Lower lobe of right lung (tissue), 2 donors: Measurements from ENCODE around the gene IL3. TPM values are rescaled to one million over a fixed set of nuclear protein-coding genes. Genes with fewer than 3 reads are reported as not detected.

Experiments used
- ATAC-seq, 2 donors: fragments of 200-7000 bp; cut with Tn5 transposase; one replicate each; pipeline ENCODE4 v1.9.1; 2020 to 2022; ENCODE audit warnings: mild to moderate bottlenecking in 2 of 2, moderate library complexity in 2 of 2
- DNase-seq: peaks from one replicate; pipeline ENCODE4 v3.0.0-alpha.2; 2020
- H3K27ac ChIP-seq: fragments of 200-600 bp; one replicate; pipeline ENCODE4 v1.8.0; 2022
- H3K27me3 ChIP-seq: fragments of 200-600 bp; one replicate; pipeline ENCODE4 v1.8.0; 2022; ENCODE audit warnings: low read depth
- H3K36me3 ChIP-seq: fragments of 200-600 bp; one replicate; pipeline ENCODE4 v1.8.0; 2022; ENCODE audit warnings: mild to moderate bottlenecking
- H3K4me1 ChIP-seq: fragments of 200-600 bp; one replicate; pipeline ENCODE4 v1.8.0; 2022
- H3K4me3 ChIP-seq: fragments of 200-600 bp; one replicate; pipeline ENCODE4 v1.8.0; 2022; ENCODE audit warnings: mild to moderate bottlenecking
- H3K9me3 ChIP-seq: fragments of 200-600 bp; one replicate; pipeline ENCODE4 v1.8.0; 2022
- intact Hi-C: fragments of 100-400 bp; cut with DNase I; formaldehyde crosslinking; loops from one replicate; pipeline ENCODE4 v1.11.0; 2022
- long read RNA-seq: library from polyadenylated mRNA; unstranded; transcript quantifications from one replicate; pipeline ENCODE4 v2.0.0, GENCODE V29; 2021
- total RNA-seq: library from RNA; stranded (reverse); fragmentation: NEBNext Ultra II Directional; extraction: Animal tissue kit (Norgen Biotek cat#: 25700); gene quantifications from one replicate; pipeline ENCODE4 v1.2.1, GENCODE V29; 2021
- TF ChIP-seq, protein P1 (sequence below): fragments of 200-600 bp; IDR thresholded peaks from one replicate; pipeline ENCODE4 v1.8.0; 2022; ENCODE audit warnings: antibody characterized with exemption, mild to moderate bottlenecking
- donor health status: DM: no; HTN: yes; CAD: no; lungs with severe emphysema.

Gene IL3, protein sequence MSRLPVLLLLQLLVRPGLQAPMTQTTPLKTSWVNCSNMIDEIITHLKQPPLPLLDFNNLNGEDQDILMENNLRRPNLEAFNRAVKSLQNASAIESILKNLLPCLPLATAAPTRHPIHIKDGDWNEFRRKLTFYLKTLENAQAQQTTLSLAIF
- not detected for total RNA-seq
- long read RNA-seq = 0 reads

DNA sequence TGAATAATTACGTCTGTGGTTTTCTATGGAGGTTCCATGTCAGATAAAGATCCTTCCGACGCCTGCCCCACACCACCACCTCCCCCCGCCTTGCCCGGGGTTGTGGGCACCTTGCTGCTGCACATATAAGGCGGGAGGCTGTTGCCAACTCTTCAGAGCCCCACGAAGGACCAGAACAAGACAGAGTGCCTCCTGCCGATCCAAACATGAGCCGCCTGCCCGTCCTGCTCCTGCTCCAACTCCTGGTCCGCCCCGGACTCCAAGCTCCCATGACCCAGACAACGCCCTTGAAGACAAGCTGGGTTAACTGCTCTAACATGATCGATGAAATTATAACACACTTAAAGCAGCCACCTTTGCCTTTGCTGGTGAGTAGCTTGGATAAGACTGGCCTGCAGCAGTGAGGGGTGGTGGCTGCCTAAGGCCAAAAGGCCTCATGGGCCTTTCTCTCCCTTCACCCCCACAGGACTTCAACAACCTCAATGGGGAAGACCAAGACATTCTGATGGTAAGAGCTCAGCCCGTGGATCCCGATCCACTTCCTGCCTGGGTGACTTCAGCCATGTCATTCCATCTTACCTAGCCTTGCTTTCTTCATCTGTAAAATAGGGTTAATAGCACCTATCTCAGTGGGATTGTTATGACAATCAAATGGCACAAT lies at the start of gene IL3:
Gene IL3 (plus strand): TSS at position 155 of the 661 bp plus-strand sequence. CDS start 52 bp downstream, at position 207.
- TF ChIP-seq, protein P1, sequence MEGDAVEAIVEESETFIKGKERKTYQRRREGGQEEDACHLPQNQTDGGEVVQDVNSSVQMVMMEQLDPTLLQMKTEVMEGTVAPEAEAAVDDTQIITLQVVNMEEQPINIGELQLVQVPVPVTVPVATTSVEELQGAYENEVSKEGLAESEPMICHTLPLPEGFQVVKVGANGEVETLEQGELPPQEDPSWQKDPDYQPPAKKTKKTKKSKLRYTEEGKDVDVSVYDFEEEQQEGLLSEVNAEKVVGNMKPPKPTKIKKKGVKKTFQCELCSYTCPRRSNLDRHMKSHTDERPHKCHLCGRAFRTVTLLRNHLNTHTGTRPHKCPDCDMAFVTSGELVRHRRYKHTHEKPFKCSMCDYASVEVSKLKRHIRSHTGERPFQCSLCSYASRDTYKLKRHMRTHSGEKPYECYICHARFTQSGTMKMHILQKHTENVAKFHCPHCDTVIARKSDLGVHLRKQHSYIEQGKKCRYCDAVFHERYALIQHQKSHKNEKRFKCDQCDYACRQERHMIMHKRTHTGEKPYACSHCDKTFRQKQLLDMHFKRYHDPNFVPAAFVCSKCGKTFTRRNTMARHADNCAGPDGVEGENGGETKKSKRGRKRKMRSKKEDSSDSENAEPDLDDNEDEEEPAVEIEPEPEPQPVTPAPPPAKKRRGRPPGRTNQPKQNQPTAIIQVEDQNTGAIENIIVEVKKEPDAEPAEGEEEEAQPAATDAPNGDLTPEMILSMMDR = no peak
- Histone ChIP-seq H3K4me3 (no peak within 1 kb of the TSS), H3K9me3 (no peaks in the 10 kb centered on the region), H3K27ac (no peak within 1 kb of the TSS), H3K27me3 (no peaks in the 10 kb centered on the region), H3K4me1 (peaks cover 6% of the 10 kb centered on the region), H3K36me3 (no peaks in the 10 kb centered on the region)
- intact Hi-C loops = no loop called here
- no peak for DNase-seq
- no peak for ATAC-seq

DNA sequence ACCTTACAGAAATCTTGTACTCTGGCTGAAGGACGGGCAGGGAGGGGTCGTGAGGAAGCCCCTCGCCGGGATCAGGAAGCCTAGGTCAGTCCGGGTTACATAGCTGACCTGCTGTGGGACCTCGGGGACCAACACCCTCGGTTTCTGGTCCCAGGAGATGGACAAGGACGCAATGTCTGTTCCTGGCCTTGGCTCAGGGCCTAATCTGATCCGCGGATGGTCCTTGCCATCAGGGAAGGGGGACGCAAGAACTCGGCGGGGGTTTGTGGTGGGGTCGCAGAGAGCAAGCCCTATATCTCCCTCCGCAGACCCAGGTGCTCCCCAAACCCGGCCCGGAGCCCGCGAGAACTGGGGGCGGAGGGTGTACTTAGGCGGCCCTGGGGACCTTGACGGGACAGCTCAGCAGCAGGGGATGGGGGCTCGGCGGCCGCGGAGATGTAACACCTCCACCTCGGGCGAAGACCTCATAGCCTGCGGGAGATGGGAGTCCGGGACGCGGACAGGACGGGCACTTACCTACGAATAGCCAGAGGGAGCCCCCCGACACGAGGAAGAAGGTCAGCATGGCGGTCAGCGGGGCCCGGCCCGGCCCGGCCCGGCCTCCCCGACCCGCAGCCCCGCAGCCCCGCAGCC lies 49.4 kb upstream of the IL3 start:
- no peak for ATAC-seq
- Histone ChIP-seq H3K27ac (no peak overlapping the region), H3K27me3 (peaks cover 35% of the 10 kb centered on the region)

DNA sequence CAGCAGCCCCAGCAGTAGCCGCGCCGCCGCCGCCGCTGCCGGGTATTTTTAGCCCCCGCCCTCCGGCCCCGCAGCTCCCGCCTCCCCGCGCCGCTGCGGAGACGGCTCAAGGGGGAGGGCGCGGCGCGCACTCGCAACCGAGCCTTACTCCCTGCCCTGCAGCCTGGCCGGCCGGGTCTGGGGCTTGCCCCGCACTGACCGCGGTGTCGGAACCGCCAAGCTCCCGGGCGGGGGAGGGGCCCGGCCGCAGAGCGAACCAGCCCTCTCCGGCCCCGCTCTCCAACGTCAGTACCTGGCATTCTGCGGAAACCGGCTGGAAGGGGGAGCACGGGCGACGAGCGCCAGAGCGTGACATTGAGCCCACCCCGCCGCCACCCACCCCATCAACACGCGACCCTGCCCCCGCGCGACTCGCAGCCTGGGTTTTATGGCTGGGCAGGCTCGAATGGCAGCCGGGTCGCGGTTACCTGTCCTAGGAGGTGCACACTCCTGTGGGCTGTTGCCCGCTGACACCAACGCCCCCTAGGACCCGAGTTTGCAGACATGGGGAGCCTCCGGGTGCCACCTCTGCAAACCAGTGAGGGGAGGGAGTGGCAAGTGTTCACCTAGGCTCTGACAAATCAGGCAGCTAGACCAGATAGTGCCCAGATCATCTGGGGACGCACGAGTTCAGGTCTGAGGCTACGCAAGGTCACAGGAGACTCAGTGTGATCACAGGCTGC lies 48.7 kb upstream of the IL3 start, which contains the start of gene ACSL6:
Gene ACSL6 (minus strand): TSS at position 37 of the 722 bp plus-strand sequence. CDS start 105 bp downstream, outside the sequence.
- no peak within 1 kb of the TSS for H3K27ac ChIP-seq
- peak within 1 kb of the TSS; percentile 60 for H3K4me3 ChIP-seq
- peaks cover 35% of the 10 kb centered on the region for H3K27me3 ChIP-seq
- TF ChIP-seq, protein P1 = no peak
- H3K4me1 ChIP-seq = peaks cover 10% of the 10 kb centered on the region
- no peaks in the 10 kb centered on the region for H3K36me3 ChIP-seq
- no peaks in the 10 kb centered on the region for H3K9me3 ChIP-seq
- peak; percentile 61 for DNase-seq
- ATAC-seq = peak; percentile 72
- intact Hi-C loops = no loop called here

More for the DNA sequence above, 49.4 kb upstream of the IL3 start:
- peak; percentile 50 for DNase-seq
- Histone ChIP-seq H3K4me1 (peaks cover 10% of the 10 kb centered on the region), H3K9me3 (no peaks in the 10 kb centered on the region), H3K4me3 (peak overlapping the region; percentile 60), H3K36me3 (no peaks in the 10 kb centered on the region)
- TF ChIP-seq, protein P1 = no peak
- intact Hi-C loops = no loop called here

DNA sequence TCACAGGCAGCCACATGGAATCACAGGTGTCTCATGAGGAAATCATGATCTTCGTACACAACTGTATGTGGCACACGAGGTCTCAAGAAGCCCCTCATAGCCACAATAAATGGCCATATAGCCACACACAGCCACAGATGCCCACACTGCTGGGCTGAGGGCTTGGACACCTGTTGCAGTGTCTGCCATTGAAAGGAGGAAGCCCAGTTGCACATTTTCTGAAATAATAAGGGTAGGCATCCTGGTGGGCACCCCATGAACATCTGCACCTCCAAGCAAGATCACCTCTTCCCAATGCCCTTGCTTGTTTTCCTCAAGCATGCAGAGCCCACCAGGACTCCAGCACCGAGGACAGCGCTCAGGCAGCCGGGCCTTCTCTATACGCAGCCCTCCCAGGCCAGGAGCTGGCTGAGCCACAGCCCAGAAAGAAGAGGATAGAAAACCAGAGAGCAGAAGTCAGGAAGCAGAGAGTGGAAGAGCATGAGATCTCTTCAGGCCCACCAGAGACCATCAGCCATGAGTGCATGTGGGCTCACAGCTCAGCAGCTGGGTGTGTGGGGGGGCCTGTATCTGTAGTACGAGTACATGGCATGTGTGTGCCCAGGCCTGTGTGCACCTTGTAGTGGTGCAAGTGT lies 48.0 kb upstream of the IL3 start:
- DNase-seq (peak; percentile 51), ATAC-seq (peak in 1 of 2 donors; percentile 41)
- no peaks in the 10 kb centered on the region for H3K9me3 ChIP-seq
- TF ChIP-seq, protein P1 = no peak
- intact Hi-C loops = no loop called here
- H3K36me3 ChIP-seq = no peaks in the 10 kb centered on the region
- no peak overlapping the region for H3K27ac ChIP-seq
- H3K4me1 ChIP-seq = peaks cover 10% of the 10 kb centered on the region
- no peak overlapping the region for H3K4me3 ChIP-seq
- H3K27me3 ChIP-seq = peaks cover 37% of the 10 kb centered on the region
